Cardiac fibroblast (primary cell): Measurements from ENCODE around the gene EXOC3L1.

ENCODE experiments used
- DNase-seq, 2 donors: peaks; one replicate each; pipeline versions ENCODE4 v3.0.0 to v3.0.0-alpha.2; 2010; ENCODE audit warnings: low read depth in 2 of 2
- H3K4me3 ChIP-seq, 2 donors: replicated peaks in 1 of 2; 1 replicate in 1 of 2; 2 replicates in 1 of 2; pipeline ENCODE4 v1.5.1; 2011; ENCODE audit warnings: low read depth in 2 of 2, low read length in 2 of 2, mild to moderate bottlenecking in 2 of 2, moderate library complexity in 1 of 2
- TF ChIP-seq, protein P1 (sequence below): IDR thresholded peaks from one replicate; pipeline ENCODE4 v1.5.1; 2011; ENCODE audit warnings: low read depth, mild to moderate bottlenecking, low read length, inconsistent platforms

Gene EXOC3L1

DNA sequence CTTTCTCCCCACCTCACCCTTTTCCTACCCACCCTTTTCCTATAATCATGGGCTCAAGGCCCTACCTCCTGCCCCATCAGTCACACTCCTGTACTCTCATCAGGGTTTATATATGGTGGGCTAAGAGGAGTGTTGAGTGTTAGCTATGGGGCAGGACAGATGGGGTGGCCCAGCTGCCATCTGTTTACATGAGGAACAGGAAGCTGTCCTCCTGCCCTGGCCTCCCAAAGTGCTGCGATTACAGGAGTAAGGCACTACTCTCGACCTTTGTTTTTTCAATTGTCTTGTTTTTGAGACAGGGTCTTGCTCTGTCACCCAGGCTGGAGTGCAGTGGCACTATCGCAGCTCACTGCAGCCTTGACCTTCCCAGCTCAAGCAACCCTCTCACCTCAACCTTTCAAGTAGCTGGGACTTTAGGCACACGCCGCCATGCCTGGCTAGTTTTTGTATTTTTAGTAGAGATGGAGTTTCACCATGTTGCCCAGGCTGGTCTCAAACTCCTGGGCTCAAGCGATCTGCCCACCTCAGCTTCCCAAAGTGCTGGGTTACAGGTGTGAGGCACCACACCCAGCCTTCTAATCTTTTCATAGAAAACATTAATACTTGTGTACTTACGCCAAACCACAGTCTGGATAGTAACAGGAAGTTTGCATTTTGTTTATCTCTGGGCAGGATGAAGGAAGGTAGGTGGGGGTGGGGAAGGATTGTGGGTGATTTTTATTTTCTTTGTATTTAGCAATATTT lies 31.9 kb downstream of the EXOC3L1 start:
- TF ChIP-seq, protein P1, sequence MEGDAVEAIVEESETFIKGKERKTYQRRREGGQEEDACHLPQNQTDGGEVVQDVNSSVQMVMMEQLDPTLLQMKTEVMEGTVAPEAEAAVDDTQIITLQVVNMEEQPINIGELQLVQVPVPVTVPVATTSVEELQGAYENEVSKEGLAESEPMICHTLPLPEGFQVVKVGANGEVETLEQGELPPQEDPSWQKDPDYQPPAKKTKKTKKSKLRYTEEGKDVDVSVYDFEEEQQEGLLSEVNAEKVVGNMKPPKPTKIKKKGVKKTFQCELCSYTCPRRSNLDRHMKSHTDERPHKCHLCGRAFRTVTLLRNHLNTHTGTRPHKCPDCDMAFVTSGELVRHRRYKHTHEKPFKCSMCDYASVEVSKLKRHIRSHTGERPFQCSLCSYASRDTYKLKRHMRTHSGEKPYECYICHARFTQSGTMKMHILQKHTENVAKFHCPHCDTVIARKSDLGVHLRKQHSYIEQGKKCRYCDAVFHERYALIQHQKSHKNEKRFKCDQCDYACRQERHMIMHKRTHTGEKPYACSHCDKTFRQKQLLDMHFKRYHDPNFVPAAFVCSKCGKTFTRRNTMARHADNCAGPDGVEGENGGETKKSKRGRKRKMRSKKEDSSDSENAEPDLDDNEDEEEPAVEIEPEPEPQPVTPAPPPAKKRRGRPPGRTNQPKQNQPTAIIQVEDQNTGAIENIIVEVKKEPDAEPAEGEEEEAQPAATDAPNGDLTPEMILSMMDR = no peak
- no peak for DNase-seq
- H3K4me3 ChIP-seq = no peak overlapping the region

DNA sequence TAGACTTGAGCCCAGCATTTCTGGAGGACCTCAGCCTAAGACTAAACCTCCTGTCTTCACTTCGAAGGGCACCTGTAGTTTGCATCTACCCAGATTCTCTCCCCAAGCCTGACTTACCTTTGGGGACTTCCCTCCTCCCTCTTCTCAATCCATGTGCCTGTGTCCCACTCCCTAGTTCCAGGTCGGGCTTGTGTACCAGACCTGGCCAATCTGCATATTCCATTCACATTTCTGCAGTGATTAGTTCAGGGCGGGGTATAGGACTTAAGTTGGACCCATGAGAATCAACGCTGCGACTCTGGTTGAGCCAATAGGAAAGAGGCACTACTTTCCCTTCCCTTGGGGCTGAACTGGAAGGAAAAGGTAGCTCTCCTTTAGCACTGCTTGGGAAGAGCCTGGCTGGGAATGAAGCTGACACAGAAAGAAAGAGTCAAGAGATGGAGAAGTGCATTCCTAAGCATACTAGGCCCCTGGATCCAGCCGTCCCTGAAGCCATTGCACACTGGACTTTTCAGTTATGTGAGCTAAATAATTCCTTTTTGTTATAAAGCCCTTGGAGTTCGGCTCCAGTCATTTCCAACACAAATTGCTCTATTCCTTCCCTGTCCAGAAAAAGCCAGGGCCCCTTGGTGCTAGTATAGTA lies 32.7 kb downstream of the EXOC3L1 start:
- TF ChIP-seq, protein P1 = no peak
- no peak for DNase-seq
- H3K4me3 ChIP-seq = no peak overlapping the region

DNA sequence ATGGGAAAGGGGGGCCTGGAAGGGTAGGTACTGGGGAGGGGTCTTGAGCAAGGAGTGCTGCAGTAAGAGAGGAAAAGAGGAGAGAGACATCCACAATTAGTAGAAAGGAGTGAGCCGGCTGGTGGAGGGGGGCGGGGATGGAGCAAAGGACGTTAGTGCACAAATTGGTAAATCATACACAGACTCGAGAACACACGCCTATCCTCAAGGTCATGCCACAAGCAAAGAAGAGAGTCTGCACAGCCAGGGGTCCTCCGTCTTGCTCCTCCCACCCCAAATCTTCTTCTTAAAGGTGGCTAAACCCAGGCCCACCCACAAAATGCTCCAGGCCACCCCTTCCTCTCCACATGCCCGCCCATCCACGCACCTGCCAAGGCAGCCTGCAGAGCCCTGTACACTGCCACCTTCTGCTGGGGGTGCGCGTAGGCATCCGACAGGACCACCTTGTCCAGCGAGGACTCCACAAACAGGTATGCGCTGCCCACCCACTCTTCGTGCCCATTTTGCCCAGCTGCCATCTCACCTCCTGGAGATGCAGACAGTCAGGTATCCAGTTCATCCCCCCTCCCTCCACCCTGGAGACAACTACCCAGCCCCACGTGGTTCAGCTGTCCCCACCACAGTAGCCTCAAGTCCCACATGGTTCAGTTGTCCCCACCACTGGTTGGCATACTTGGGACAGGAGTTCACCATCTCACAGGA lies 33.6 kb downstream of the EXOC3L1 start:
- DNase-seq = no peak
- TF ChIP-seq, protein P1 = no peak
- no peak overlapping the region for H3K4me3 ChIP-seq

DNA sequence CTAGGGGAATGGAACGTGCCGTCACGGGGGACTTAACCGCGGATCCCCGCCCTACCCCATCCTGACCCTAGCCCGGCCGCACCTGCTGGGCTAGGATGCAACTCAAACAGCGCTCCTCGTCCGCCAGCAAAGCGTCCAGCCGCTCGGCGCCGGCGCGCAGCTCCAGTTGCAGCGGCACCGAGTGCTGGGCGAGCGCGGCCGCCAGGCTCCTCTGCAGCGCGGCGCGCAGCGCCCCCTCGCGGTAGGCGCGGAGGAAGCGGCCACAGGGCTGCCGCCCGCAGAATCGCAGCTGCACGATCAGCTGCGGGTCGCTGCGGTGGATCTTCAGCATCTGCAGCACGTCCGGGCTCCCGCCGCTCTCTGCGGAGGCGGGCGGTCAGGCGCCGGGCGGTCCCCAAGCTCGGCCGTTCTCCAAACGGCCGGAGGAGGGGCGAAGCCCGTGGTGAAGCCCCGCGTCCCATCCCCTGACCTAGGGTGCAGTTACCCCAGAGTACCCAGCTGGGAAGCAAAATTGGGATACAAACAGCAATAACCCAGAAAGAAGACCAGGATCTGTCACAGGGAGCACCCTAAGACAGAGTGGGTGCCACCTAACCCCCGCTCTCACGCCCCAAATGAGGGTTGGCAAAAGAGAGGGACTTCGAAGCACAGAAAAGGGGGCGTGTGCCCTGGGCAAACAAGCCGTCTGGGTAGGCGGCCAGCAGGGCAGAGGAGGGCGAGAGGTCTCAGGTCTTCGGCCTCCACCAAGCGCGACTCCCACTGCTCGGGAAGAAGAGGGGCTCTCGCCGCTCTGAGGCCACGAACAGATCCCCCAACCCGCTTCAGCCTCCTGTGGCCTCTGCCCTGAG lies 34.4 kb downstream of the EXOC3L1 start:
- H3K4me3 ChIP-seq = no peak overlapping the region
- TF ChIP-seq, protein P1 = peak; percentile 53
- peak; percentile 69 to 80 for DNase-seq

DNA sequence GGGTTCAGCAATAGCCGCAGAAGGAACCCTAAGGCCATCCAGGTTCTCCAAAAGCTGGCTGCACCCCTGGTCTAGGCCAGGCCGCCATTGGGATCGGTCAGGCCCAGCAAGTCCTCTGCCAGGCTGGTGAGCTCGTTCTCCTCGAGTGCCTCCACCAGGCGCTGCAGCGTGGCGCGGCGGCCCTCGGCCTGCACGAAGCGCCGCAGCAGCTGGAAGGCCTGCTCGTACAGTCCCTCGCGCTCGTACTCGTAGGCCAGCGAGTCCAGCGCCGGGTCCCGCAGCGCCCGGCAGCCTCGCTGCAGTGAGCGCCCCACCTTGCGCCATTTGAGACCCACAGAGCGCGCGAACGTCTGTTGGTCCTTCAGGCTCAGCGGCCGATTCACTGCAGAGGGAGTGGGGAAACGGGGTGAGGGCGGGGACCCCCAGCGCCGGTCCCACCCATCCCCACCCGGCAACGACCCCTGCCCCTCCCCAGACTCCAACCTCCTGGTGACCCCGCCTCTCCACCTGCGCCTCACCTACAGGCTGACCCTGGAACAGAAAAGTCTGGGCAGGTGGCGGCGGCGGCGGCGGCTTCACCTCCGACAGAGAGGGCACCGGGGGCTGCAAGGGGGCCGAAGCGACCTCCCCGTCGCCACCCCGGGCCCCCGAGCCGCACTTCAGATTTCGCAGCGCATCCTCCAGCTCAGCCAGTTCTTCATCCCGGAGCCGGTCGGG lies 35.2 kb downstream of the EXOC3L1 start:
- H3K4me3 ChIP-seq = no peak overlapping the region
- TF ChIP-seq, protein P1 = no peak
- no peak for DNase-seq
